22Rv1 (cell line): Measurements from ENCODE around the gene PFDN6.

Experiments used
- H3K27ac ChIP-seq: fragments of 450-650 bp; 2 replicates; pipeline ENCODE4 v1.5.1; 2017
- ZFX ChIP-seq: fragments of 450-650 bp; IDR thresholded peaks from 2 replicates; pipeline ENCODE4 v1.6.1; 2017; ENCODE audit warnings: antibody characterized with exemption, borderline replicate concordance
- TF ChIP-seq, protein P1 (sequence below): fragments of 450-650 bp; IDR thresholded peaks from 2 replicates; pipeline ENCODE4 v1.5.1; 2017; ENCODE audit warnings: mild to moderate bottlenecking

Gene PFDN6

DNA sequence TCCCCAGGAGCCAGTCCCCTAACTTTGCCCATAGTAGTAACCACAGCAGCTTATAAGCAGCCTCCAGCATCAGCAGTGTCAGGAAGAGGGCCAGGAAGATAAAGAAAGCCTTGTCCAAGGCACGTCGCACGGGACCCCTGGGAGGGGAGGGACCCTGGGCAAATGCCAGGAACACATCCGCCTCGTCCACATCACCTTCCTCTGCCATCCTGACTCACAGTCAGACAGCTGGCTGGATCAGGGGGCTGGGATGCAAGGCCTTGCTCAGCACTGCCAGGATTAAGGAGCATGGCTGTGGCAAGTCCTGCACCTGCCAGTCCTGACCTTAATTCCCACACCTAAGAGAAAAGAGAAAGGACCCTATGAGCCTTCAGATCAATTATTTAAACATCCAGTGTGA is 39.7 kb downstream of the PFDN6 start:
- TF ChIP-seq, protein P1, sequence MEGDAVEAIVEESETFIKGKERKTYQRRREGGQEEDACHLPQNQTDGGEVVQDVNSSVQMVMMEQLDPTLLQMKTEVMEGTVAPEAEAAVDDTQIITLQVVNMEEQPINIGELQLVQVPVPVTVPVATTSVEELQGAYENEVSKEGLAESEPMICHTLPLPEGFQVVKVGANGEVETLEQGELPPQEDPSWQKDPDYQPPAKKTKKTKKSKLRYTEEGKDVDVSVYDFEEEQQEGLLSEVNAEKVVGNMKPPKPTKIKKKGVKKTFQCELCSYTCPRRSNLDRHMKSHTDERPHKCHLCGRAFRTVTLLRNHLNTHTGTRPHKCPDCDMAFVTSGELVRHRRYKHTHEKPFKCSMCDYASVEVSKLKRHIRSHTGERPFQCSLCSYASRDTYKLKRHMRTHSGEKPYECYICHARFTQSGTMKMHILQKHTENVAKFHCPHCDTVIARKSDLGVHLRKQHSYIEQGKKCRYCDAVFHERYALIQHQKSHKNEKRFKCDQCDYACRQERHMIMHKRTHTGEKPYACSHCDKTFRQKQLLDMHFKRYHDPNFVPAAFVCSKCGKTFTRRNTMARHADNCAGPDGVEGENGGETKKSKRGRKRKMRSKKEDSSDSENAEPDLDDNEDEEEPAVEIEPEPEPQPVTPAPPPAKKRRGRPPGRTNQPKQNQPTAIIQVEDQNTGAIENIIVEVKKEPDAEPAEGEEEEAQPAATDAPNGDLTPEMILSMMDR: no peak
- no peak for TF ChIP-seq ZFX
- no peak overlapping the region for H3K27ac ChIP-seq

DNA sequence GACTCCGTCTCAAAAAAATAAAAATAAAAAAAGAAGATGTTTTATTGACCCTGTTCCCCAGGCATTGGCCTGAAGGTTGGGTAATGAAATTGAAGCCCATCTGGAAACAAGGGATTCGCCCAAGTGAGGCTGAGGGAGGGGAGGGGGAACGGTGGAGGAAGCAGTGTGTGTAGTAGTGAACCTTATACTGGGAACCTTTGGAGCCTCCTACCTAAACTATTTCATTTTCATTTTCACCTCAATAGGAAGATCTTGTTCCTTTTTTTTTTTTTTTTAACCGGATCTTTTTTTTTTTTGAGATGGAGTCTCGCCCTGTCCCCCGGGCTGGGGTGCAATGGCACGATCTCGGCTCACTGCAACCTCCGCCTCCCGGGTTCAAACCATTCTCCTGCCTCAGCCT is 41.3 kb downstream of the PFDN6 start:
- TF ChIP-seq, protein P1: no peak
- TF ChIP-seq ZFX: no peak
- no peak overlapping the region for H3K27ac ChIP-seq

DNA sequence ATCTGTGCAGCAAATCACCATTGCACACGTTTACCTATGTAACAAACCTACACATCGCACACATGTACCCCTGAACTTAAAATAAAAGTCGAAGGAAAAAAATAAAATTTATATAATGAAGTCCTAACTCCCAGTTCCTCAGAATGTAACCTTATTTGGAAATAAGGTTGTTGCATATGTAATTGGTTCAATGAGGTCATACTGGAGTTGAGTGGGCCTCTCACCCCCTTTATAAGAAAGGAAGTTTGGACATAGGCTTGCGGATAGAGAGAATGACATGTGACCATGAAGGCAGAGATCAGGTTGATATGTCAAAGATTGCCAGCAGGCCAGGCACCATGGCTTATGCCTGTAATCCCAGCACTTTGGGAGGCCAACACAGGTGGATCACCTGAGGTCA is 44.3 kb downstream of the PFDN6 start:
- TF ChIP-seq ZFX: no peak
- TF ChIP-seq, protein P1: no peak
- no peak overlapping the region for H3K27ac ChIP-seq

DNA sequence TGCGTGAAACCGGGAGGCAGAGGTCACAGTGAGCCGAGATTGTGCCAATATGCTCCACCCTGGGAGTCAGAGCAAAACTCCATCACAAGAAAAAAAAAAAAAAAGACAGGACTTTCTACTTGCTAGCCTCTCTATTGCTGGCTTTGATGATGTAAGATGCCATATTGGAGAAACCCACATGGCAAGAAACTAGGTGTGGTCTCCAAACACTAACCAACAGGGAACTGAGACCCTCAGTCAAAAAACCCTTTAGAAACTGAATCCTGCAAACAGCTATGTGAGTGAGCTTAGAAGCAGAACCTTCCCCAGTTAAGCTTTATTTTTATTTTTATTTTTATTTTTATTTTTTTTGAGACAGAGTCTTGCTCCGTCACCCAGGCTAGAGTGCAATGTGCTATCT is 46.5 kb downstream of the PFDN6 start:
- TF ChIP-seq, protein P1: no peak
- no peak for TF ChIP-seq ZFX

DNA sequence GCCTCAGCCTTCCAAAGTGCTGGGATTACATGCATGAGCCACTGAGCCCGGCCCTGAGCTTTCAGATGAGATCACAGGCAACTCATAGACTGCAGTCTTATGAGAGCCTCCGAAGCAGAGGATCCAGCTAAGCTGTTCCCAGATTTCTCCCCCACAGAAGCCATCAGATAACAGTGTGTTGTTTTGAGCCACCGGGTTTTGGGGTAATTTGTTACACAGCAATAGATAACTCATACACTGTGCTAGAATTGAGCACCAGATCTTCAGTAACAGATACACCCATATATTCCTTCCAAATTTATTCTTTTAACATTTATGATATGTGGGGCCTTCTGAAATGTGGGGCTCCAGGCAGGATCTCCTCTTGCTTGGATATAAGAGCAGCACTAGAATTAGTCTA is 47.1 kb downstream of the PFDN6 start:
- H3K27ac ChIP-seq: no peak overlapping the region
- TF ChIP-seq ZFX: no peak
- TF ChIP-seq, protein P1: no peak

More for the DNA sequence above, 46.5 kb downstream of the PFDN6 start:
- no peak overlapping the region for H3K27ac ChIP-seq

DNA sequence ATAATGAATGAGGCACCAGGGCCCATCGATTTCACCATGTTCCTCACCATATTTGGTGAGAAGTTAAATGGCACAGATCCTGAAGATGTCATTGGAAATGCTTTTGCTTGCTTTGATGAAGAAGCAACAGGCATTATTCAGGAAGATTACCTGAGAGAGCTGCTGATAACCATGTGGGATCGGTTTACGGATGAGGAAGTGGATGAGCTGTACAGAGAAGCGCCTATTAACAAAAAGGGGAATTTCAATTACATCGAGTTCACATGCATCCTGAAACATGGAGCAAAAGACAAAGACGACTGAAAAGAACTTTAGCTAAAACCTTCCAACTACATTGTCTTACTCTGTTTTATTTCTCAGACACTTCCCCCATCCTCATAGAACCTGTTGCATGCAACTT is 49.8 kb downstream of the PFDN6 start:
- TF ChIP-seq ZFX: no peak
- TF ChIP-seq, protein P1: no peak

More for the DNA sequence above, 49.8 kb downstream of the PFDN6 start:
- H3K27ac ChIP-seq: no peak overlapping the region
